Keratinocyte (primary cell): ENCODE results near the gene ANXA2R.

Experiments
- EZH2 ChIP-seq: IDR thresholded peaks from one replicate; pipeline ENCODE4 v1.6.1; 2012; ENCODE audit warnings: inconsistent platforms, mild to moderate bottlenecking, low read length, moderate library complexity
- TF ChIP-seq, protein P1 (sequence below), 3 experiments: IDR thresholded peaks in 1 of 3; conservative IDR thresholded peaks in 1 of 3; optimal IDR thresholded peaks in 1 of 3; 2 replicates in 2 of 3; 3 replicates in 1 of 3; pipeline versions ENCODE3 to v1.5.1; 2011; ENCODE audit warnings: low read length in 3 of 3, mild to moderate bottlenecking in 3 of 3, moderate library complexity in 2 of 3, control low read depth in 1 of 3, inconsistent platforms in 1 of 3; ENCODE audit not compliant: insufficient read depth in 2 of 3; ENCODE audit errors: extremely low read depth in 1 of 3

GRCh38 chr5:43019291-43019613, 20.9 kb downstream of the ANXA2R start:
- TF ChIP-seq, protein P1, sequence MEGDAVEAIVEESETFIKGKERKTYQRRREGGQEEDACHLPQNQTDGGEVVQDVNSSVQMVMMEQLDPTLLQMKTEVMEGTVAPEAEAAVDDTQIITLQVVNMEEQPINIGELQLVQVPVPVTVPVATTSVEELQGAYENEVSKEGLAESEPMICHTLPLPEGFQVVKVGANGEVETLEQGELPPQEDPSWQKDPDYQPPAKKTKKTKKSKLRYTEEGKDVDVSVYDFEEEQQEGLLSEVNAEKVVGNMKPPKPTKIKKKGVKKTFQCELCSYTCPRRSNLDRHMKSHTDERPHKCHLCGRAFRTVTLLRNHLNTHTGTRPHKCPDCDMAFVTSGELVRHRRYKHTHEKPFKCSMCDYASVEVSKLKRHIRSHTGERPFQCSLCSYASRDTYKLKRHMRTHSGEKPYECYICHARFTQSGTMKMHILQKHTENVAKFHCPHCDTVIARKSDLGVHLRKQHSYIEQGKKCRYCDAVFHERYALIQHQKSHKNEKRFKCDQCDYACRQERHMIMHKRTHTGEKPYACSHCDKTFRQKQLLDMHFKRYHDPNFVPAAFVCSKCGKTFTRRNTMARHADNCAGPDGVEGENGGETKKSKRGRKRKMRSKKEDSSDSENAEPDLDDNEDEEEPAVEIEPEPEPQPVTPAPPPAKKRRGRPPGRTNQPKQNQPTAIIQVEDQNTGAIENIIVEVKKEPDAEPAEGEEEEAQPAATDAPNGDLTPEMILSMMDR (optimal IDR thresholded peaks at IDR 0.05 in 1 of 3, IDR thresholded peaks at IDR 0.05 in 1 of 3, conservative IDR thresholded peaks at IDR 0.05 in 1 of 3; ENCODE audit: extremely low read depth in 1 of 3, insufficient read depth in 2 of 3, low read length in 3 of 3), result no peak
- no peak for TF ChIP-seq EZH2
